Smooth muscle cell (in vitro differentiated cells): ENCODE data around the gene LRRC14B. TPM values are rescaled to one million over a fixed set of nuclear protein-coding genes. Genes with fewer than 3 reads are reported as not detected.

Source experiments
- DNase-seq: peaks from one replicate; lab custom pipeline; 2025; ENCODE audit not compliant: unreplicated experiment; lab: John Stamatoyannopoulos, UW
- H2AFZ ChIP-seq: fragments of 200-600 bp; sonication (generic); 2 replicates; pipeline ENCODE4 v1.6.0; 2016; ENCODE audit warnings: antibody characterized with exemption, low read depth, mild to moderate bottlenecking
- H3F3A ChIP-seq: fragments of 200-600 bp; sonication (generic); 2 replicates; pipeline ENCODE4 v1.6.0; 2017; ENCODE audit warnings: antibody characterized with exemption, low read depth
- H3K27ac ChIP-seq: fragments of 200-600 bp; sonication (generic); 2 replicates; pipeline ENCODE4 v1.5.1; 2016; ENCODE audit warnings: low read depth, mild to moderate bottlenecking
- H3K27me3 ChIP-seq: fragments of 200-600 bp; sonication (generic); 2 replicates; pipeline ENCODE4 v1.6.1; 2016; ENCODE audit warnings: low read depth, mild to moderate bottlenecking
- H3K36me3 ChIP-seq: fragments of 200-600 bp; sonication (generic); 2 replicates; pipeline ENCODE4 v1.5.1; 2016; ENCODE audit warnings: low read depth
- H3K4me1 ChIP-seq: fragments of 200-600 bp; sonication (generic); 2 replicates; pipeline ENCODE4 v1.5.1; 2016; ENCODE audit warnings: low read depth
- H3K4me2 ChIP-seq: fragments of 200-600 bp; sonication (generic); 2 replicates; pipeline ENCODE4 v1.6.0; 2016; ENCODE audit warnings: mild to moderate bottlenecking
- H3K4me3 ChIP-seq: fragments of 200-600 bp; sonication (generic); 2 replicates; pipeline ENCODE4 v1.5.1; 2016; ENCODE audit warnings: mild to moderate bottlenecking
- H3K79me2 ChIP-seq: fragments of 200-600 bp; sonication (generic); 2 replicates; pipeline ENCODE4 v1.6.0; 2016; ENCODE audit warnings: low read depth, mild to moderate bottlenecking
- H3K9ac ChIP-seq: fragments of 200-600 bp; sonication (generic); 2 replicates; pipeline ENCODE4 v1.6.0; 2016; ENCODE audit warnings: low read depth
- H3K9me3 ChIP-seq: fragments of 200-600 bp; sonication (generic); replicated peaks from 2 replicates; pipeline ENCODE4 v1.5.1; 2016; ENCODE audit warnings: low read depth
- H4K20me1 ChIP-seq: fragments of 200-600 bp; sonication (generic); 2 replicates; pipeline ENCODE4 v1.6.0; 2016; ENCODE audit warnings: low read depth
- WGBS: methylation state at CpG from one replicate; pipeline ENCODE4 v1.1.7; 2016; ENCODE audit warnings: low lambda C conversion rate; 5-methylcytosine and 5-hydroxymethylcytosine counted together
- polyA plus RNA-seq: library from polyadenylated mRNA; unstranded; fragments of >200 nt; fragmentation: Nextera tagmentation; extraction: Ambion mirVana; gene quantifications from 2 replicates; pipeline ENCODE4 v1.2.1, GENCODE V29; 2016
- total RNA-seq: library from RNA; depleted of rRNA; stranded (reverse); fragments of >200 nt; gene quantifications from 2 replicates; pipeline ENCODE4 v1.2.3, GENCODE V29; 2014
- TF ChIP-seq, protein P1 (sequence below): fragments of 200-600 bp; sonication (generic); IDR thresholded peaks from 2 replicates; pipeline ENCODE4 v1.5.1; 2017; ENCODE audit warnings: borderline replicate concordance, mild to moderate bottlenecking, antibody characterized with exemption; ENCODE audit not compliant: insufficient read depth, poor library complexity, severe bottlenecking

The LRRC14B gene
- total and polyA plus RNA-seq, 2 experiments from 2014 or later, result not detected

DNA sequence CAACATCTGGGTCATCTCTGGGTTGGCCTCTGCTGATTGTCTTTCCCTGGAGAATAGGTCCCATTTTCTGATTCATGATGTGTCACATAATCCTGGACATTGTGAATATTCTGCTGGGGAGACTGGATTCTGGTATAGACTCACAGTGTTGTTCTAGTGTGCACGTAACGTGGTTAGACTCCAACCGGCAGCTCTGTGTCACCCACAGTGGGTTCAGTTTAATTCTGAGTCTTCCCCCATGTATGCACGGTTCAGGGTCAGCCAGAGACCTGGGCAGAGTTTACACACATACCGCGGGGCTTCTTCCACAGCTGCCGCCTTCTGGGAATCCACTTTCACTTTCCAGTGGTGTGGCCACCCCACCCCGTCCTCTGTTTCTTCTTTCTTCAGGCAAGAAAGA, 38.0 kb upstream of the LRRC14B start:
- Histone ChIP-seq H2AFZ (no peak overlapping the region), H3K27me3 (no peaks in the 10 kb centered on the region), H4K20me1 (no peaks in the 10 kb centered on the region), H3K27ac (peak overlapping the region; percentile 35), H3F3A (no peaks in the 10 kb centered on the region), H3K79me2 (no peaks in the 10 kb centered on the region), H3K36me3 (no peaks in the 10 kb centered on the region), H3K4me1 (no peaks in the 10 kb centered on the region), H3K4me2 (no peak overlapping the region), H3K4me3 (no peak overlapping the region), H3K9me3 (peaks cover 8% of the 10 kb centered on the region), H3K9ac (no peak overlapping the region)
- no peak for DNase-seq
- TF ChIP-seq, protein P1, sequence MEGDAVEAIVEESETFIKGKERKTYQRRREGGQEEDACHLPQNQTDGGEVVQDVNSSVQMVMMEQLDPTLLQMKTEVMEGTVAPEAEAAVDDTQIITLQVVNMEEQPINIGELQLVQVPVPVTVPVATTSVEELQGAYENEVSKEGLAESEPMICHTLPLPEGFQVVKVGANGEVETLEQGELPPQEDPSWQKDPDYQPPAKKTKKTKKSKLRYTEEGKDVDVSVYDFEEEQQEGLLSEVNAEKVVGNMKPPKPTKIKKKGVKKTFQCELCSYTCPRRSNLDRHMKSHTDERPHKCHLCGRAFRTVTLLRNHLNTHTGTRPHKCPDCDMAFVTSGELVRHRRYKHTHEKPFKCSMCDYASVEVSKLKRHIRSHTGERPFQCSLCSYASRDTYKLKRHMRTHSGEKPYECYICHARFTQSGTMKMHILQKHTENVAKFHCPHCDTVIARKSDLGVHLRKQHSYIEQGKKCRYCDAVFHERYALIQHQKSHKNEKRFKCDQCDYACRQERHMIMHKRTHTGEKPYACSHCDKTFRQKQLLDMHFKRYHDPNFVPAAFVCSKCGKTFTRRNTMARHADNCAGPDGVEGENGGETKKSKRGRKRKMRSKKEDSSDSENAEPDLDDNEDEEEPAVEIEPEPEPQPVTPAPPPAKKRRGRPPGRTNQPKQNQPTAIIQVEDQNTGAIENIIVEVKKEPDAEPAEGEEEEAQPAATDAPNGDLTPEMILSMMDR, result no peak
- WGBS, result 82% methylated on average over 8 of the region's 8 CpGs

DNA sequence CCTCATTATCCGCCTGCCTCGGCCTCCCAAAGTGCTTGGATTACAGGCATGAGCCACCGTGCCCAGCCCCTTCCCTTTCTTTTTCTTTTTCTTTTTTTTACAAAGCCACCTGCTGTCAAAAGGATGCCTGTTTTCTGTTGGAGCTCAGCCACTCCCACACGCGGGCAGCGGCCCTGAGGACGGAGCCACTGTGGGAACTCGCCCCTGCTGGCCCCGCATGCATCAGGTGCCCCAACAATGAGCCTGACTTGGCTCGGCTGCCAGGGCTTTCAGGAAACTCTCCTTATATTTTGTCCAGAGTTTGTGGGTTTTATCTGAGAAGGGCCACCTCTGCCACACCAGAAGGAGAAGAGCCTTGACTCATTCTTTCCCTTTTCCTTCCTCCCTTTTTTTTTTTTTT, 37.1 kb upstream of the LRRC14B start:
- H3K36me3 ChIP-seq, result no peaks in the 10 kb centered on the region
- WGBS, result 91% methylated on average over 10 of the region's 10 CpGs
- TF ChIP-seq, protein P1, result no peak
- no peak for DNase-seq
- no peaks in the 10 kb centered on the region for H3K9me3 ChIP-seq
- no peak overlapping the region for H3K4me3 ChIP-seq
- no peak overlapping the region for H2AFZ ChIP-seq
- no peaks in the 10 kb centered on the region for H3K4me1 ChIP-seq
- H3K27ac ChIP-seq, result no peak overlapping the region
- no peaks in the 10 kb centered on the region for H3F3A ChIP-seq
- no peaks in the 10 kb centered on the region for H3K27me3 ChIP-seq
- H4K20me1 ChIP-seq, result no peaks in the 10 kb centered on the region
- no peak overlapping the region for H3K4me2 ChIP-seq
- no peak overlapping the region for H3K9ac ChIP-seq
- no peaks in the 10 kb centered on the region for H3K79me2 ChIP-seq

DNA sequence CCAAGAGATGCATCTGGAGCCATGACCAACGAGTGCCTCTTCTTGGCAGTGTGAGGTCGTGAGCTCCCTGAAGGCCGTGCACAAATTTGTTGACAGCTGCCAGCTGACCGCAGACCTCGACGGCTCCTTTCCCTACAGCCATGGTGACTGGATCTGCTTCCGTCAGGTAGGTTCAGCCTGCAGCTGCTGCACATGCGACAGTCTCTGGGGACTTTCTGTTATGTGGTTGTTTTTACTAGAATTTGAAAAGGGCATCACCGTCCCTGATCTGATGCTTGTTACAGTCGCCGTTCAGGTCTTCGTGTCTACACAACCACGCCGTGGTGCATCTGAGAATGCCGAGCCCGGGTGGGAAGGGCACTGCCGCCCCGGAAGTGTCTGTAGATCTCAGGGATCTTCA, 36.5 kb upstream of the LRRC14B start:
- Histone ChIP-seq H3K4me2 (no peak overlapping the region), H3K4me1 (no peaks in the 10 kb centered on the region), H3K9ac (no peak overlapping the region), H3K9me3 (no peaks in the 10 kb centered on the region), H3K27me3 (no peaks in the 10 kb centered on the region), H4K20me1 (no peaks in the 10 kb centered on the region), H3K36me3 (no peaks in the 10 kb centered on the region), H3K79me2 (no peaks in the 10 kb centered on the region), H3F3A (no peaks in the 10 kb centered on the region), H3K4me3 (no peak overlapping the region), H2AFZ (no peak overlapping the region), H3K27ac (no peak overlapping the region)
- DNase-seq, result no peak
- TF ChIP-seq, protein P1, result no peak
- 96% methylated on average over 18 of the region's 18 CpGs for WGBS

DNA sequence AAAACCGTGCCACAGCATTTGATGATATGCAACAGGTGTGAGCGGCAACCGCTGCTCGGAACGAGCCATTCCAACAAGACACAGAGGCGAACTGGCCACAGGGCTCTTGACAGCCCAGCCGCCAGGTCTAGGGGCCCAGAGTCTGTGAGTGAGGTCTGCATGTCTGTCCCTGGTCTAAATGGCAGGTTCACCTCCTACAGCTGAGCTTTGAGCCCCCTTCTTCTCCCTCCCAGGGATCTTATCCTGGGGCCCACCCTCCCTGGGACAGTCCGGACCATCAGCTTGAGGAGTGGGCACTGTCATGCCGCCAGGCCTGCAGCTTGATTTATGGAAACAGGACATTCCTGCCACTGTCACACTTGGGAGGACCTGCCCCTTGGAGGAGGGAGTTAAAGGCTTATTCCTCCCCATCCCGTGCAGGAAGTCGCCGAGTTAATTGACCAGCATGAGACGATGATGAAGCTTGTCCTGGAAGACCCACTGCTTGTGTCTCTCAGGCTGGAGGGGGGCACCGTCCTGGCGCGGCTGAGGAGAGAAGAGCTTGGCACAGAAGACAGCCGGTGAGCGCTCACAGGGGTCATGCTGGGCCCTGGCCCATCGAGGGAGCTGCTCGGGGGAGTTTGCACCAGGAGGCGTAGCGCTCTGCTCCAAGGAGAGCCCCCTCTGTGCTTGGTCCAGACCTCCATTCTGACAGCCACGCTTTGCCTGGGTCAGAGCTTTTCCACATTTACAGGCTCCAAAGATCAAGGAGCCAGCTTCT, 35.5 kb upstream of the LRRC14B start:
- TF ChIP-seq, protein P1, result no peak

More for the DNA sequence above, 35.5 kb upstream of the LRRC14B start:
- H3K4me3 ChIP-seq, result no peak overlapping the region
- H3K4me1 ChIP-seq, result no peaks in the 10 kb centered on the region
- H3K27me3 ChIP-seq, result no peaks in the 10 kb centered on the region
- H3F3A ChIP-seq, result no peaks in the 10 kb centered on the region
- H2AFZ ChIP-seq, result no peak overlapping the region
- H3K9ac ChIP-seq, result no peak overlapping the region
- H3K36me3 ChIP-seq, result no peaks in the 10 kb centered on the region
- H3K4me2 ChIP-seq, result no peak overlapping the region
- H3K9me3 ChIP-seq, result no peaks in the 10 kb centered on the region
- no peak for DNase-seq
- H4K20me1 ChIP-seq, result no peaks in the 10 kb centered on the region
- H3K79me2 ChIP-seq, result no peaks in the 10 kb centered on the region
- WGBS, result 95% methylated on average over 23 of the region's 23 CpGs
- no peak overlapping the region for H3K27ac ChIP-seq
